GM12878 (cell line): ENCODE results near the gene CRMP1. TPM values are rescaled to one million over a fixed set of nuclear protein-coding genes. Genes with fewer than 3 reads are reported as not detected.

Source experiments
- ATAC-seq: fragments of 200-7000 bp; cut with Tn5 transposase; 3 replicates; pipeline ENCODE4 v1.9.1; 2020; ENCODE audit warnings: mild to moderate bottlenecking, moderate library complexity
- BruUV-seq: library from RNA; stranded (reverse); fragments of 400-500 nt; replicated peaks from 2 replicates; lab custom pipeline; 2021; lab: Mats Ljungman, UMichigan
- CTCF ChIA-PET: fragments of 300-600 bp; sonication (Branson Sonifier 250); formaldehyde crosslinking; extraction: SDS; loops from one replicate; lab custom pipeline; 2021; ENCODE audit warnings: inconsistent platforms; lab: Yijun Ruan, JAX
- POLR2A ChIA-PET: fragments of 350-600 bp; formaldehyde crosslinking; extraction: SDS; loops from one replicate; lab custom pipeline; 2021; ENCODE audit warnings: inconsistent platforms; lab: Charles Lee
- RAD21 ChIA-PET: fragments of 300-600 bp; sonication (Branson Sonifier 250); formaldehyde crosslinking; loops from one replicate; lab custom pipeline; 2023; ENCODE audit warnings: antibody characterized with exemption; ENCODE audit not compliant: unreplicated experiment; lab: Charles Lee
- SMC1A ChIA-PET: fragments of 300-600 bp; sonication (Branson Sonifier 250); formaldehyde crosslinking; loops from one replicate; lab custom pipeline; 2023; ENCODE audit not compliant: unreplicated experiment, uncharacterized antibody; lab: Charles Lee
- DNase-seq: peaks from one replicate; pipeline ENCODE4 v3.0.0-alpha.2; 2011; ENCODE audit warnings: low read depth, low spot score
- FAIRE-seq: peaks from 3 replicates; lab custom pipeline; 2011; peaks lifted over from hg19 to GRCh38; lab: Jason Lieb, UNC
- H2AFZ ChIP-seq: 2 replicates; pipeline ENCODE4 v1.6.0; 2011; ENCODE audit warnings: low read depth, low read length, control low read depth; ENCODE audit not compliant: control insufficient read depth
- H3K27ac ChIP-seq: 2 replicates; pipeline ENCODE4 v1.5.1; 2011; ENCODE audit warnings: control low read depth; ENCODE audit not compliant: control insufficient read depth, insufficient read depth
- H3K27me3 ChIP-seq, 2 experiments: replicated peaks in 1 of 2; 2 replicates each; pipeline versions ENCODE4 v1.6.0 to v1.6.1; 2011; ENCODE audit warnings: low read length in 1 of 2; ENCODE audit not compliant: control insufficient read depth in 2 of 2, insufficient read depth in 2 of 2
- H3K36me3 ChIP-seq, 2 experiments: 2 replicates each; pipeline ENCODE4 v1.5.1; 2011; ENCODE audit warnings: low read length in 1 of 2; ENCODE audit not compliant: control insufficient read depth in 2 of 2, insufficient read depth in 2 of 2
- H3K4me1 ChIP-seq: 2 replicates; pipeline ENCODE4 v1.6.1; 2011; ENCODE audit warnings: mild to moderate bottlenecking, low read length, moderate library complexity, mixed read lengths; ENCODE audit not compliant: control insufficient read depth, insufficient read depth
- H3K4me2 ChIP-seq: 2 replicates; pipeline ENCODE4 v1.6.0; 2011; ENCODE audit warnings: control low read depth; ENCODE audit not compliant: control insufficient read depth, insufficient read depth
- H3K4me3 ChIP-seq: fragments of 200-600 bp; sonication (generic); 2 replicates; pipeline ENCODE4 v1.5.1; 2016
- H3K79me2 ChIP-seq: 2 replicates; pipeline ENCODE4 v1.6.0; 2011; ENCODE audit warnings: low read length; ENCODE audit not compliant: control insufficient read depth, insufficient read depth
- H3K9ac ChIP-seq: 2 replicates; pipeline ENCODE4 v1.8.0; 2011; ENCODE audit warnings: low read length, control low read depth, mixed read lengths; ENCODE audit not compliant: control insufficient read depth, insufficient read depth
- H3K9me3 ChIP-seq: replicated peaks from 3 replicates; pipeline ENCODE4 v1.5.1; 2011; ENCODE audit warnings: mild to moderate bottlenecking, low read length; ENCODE audit not compliant: control insufficient read depth, insufficient read depth
- H4K20me1 ChIP-seq: 2 replicates; pipeline ENCODE4 v1.6.0; 2011; ENCODE audit not compliant: control insufficient read depth, insufficient read depth
- ATF7 ChIP-seq: fragments of 450-650 bp; IDR thresholded peaks from 2 replicates; pipeline ENCODE4 v1.6.1; 2016; ENCODE audit warnings: low read depth, mild to moderate bottlenecking
- BACH1 ChIP-seq: fragments of 450-650 bp; IDR thresholded peaks from 2 replicates; pipeline ENCODE4 v1.6.1; 2017; ENCODE audit warnings: mild to moderate bottlenecking, borderline replicate concordance
- BHLHE40 ChIP-seq, 2 experiments: fragments of 450-650 bp in 1 of 2; IDR thresholded peaks; 2 replicates each; pipeline ENCODE4 v1.6.1; 2011 to 2017; ENCODE audit warnings: low read depth in 2 of 2, borderline replicate concordance in 1 of 2, improper control_type of control experiment in 1 of 2, low read length in 1 of 2, mild to moderate bottlenecking in 1 of 2
- CHD4 ChIP-seq: fragments of 200-600 bp; sonication (generic); IDR thresholded peaks from 2 replicates; pipeline ENCODE4 v1.6.1; 2016; ENCODE audit warnings: mild to moderate bottlenecking
- HDAC2 ChIP-seq: fragments of 200-600 bp; sonication (generic); IDR thresholded peaks from 2 replicates; pipeline ENCODE4 v1.6.1; 2017
- NFXL1 ChIP-seq: fragments of 450-650 bp; IDR thresholded peaks from 2 replicates; pipeline ENCODE4 v1.6.1; 2017; ENCODE audit warnings: antibody characterized with exemption, mild to moderate bottlenecking, borderline replicate concordance
- NFYA ChIP-seq: IDR thresholded peaks from 2 replicates; pipeline ENCODE4 v1.6.1; 2011; ENCODE audit warnings: low read depth, mild to moderate bottlenecking, low read length, improper control_type of control experiment, borderline replicate concordance
- RELA ChIP-seq: fragments of 450-650 bp; IDR thresholded peaks from 2 replicates; pipeline ENCODE4 v1.8.0; 2014; ENCODE audit warnings: borderline replicate concordance; ENCODE audit not compliant: partially characterized antibody
- TAF1 ChIP-seq: IDR thresholded peaks from 2 replicates; pipeline ENCODE4 v1.6.1; 2011; ENCODE audit warnings: mild to moderate bottlenecking, low read depth, low read length, borderline replicate concordance
- YBX1 ChIP-seq: fragments of 450-650 bp; IDR thresholded peaks from 2 replicates; pipeline ENCODE4 v1.6.1; 2016; ENCODE audit warnings: antibody characterized with exemption
- YY1 ChIP-seq: IDR thresholded peaks from 2 replicates; pipeline ENCODE4 v1.6.1; 2011; ENCODE audit warnings: low read depth, mild to moderate bottlenecking, low read length
- ZNF622 ChIP-seq: fragments of 450-650 bp; IDR thresholded peaks from 2 replicates; pipeline ENCODE4 v1.6.1; 2017; ENCODE audit warnings: mild to moderate bottlenecking, inconsistent platforms
- WGBS: methylation state at CpG from one replicate; pipeline ENCODE4 v1.1.6; 2016; ENCODE audit warnings: low lambda C conversion rate; ENCODE audit not compliant: insufficient replicate concordance, insufficient coverage; ENCODE audit errors: missing lambda C conversion rate; 5-methylcytosine and 5-hydroxymethylcytosine counted together
- in situ Hi-C: fragments of 300-500 bp; cut with MboI; formaldehyde crosslinking; loops from 9 replicates; pipeline ENCODE4 v1.14.3; 2018; ENCODE audit warnings: mixed read lengths
- intact Hi-C: fragments of 100-400 bp; cut with micrococcal nuclease; formaldehyde crosslinking; loops from one replicate; pipeline ENCODE4 v1.14.2; 2022; ENCODE audit not compliant: unreplicated experiment
- polyA plus RNA-seq, 11 experiments: library from polyadenylated mRNA; depleted of rRNA in 4 of 11; unstranded in 6 of 11; stranded (reverse) in 5 of 11; fragments of >200 nt; fragmentation: Nextera tagmentation in 4 of 11; fragmentation: Illumina TruSeq in 1 of 11; extraction: Ambion mirVana in 4 of 11; extraction: Trizol in 1 of 11; gene quantifications; 1 replicate in 1 of 11; 2 replicates in 10 of 11; pipeline versions ENCODE4 v1.2.1 to v1.2.3, GENCODE V29; 2011 to 2016; ENCODE audit warnings: inconsistent platforms in 2 of 11, missing spikeins in 2 of 11, low read depth in 1 of 11
- total RNA-seq, 4 experiments: library from RNA; depleted of rRNA in 3 of 4; stranded (reverse); fragments of >200 nt in 3 of 4; fragmentation: Illumina TruSeq in 1 of 4; extraction: Trizol in 1 of 4; gene quantifications; 2 replicates each; pipeline versions ENCODE4 v1.2.1 to v1.2.3, GENCODE V29; 2013 to 2021
- TF ChIP-seq, protein P1 (sequence below): fragments of 450-650 bp; IDR thresholded peaks from 2 replicates; pipeline ENCODE4 v1.6.1; 2016; ENCODE audit warnings: mild to moderate bottlenecking

CRMP1 gene
- total and polyA plus RNA-seq, 10 of the 15 experiments (the other 5 are each of a cell fraction or from before 2014, with no cell fraction given) = 0.03 to 1.4 (median 0.12) TPM; not detected in 2

GRCh38 chr4:5842456-5842855 is 50.4 kb downstream of the CRMP1 start:
- DNase-seq (no peak), ATAC-seq (no peak), FAIRE-seq (no peak)
- ChIA-PET SMC1A (no interaction called here), CTCF (no interaction called here), RAD21 (no interaction called here), POLR2A (no interaction called here)
- no peaks in the 10 kb centered on the region for H3K36me3 ChIP-seq
- no TSS peak for BruUV-seq
- no peaks in the 10 kb centered on the region for H3K4me1 ChIP-seq
- 4% methylated on average over 4 of the region's 4 CpGs for WGBS
- no peak overlapping the region for H3K4me2 ChIP-seq
- H3K27me3 ChIP-seq = no peaks in the 10 kb centered on the region; a peak in 2 of 4 replicates
- H3K27ac ChIP-seq = no peak overlapping the region
- H3K79me2 ChIP-seq = no peaks in the 10 kb centered on the region
- H3K9me3 ChIP-seq = no peaks in the 10 kb centered on the region
- TF ChIP-seq, protein P1, sequence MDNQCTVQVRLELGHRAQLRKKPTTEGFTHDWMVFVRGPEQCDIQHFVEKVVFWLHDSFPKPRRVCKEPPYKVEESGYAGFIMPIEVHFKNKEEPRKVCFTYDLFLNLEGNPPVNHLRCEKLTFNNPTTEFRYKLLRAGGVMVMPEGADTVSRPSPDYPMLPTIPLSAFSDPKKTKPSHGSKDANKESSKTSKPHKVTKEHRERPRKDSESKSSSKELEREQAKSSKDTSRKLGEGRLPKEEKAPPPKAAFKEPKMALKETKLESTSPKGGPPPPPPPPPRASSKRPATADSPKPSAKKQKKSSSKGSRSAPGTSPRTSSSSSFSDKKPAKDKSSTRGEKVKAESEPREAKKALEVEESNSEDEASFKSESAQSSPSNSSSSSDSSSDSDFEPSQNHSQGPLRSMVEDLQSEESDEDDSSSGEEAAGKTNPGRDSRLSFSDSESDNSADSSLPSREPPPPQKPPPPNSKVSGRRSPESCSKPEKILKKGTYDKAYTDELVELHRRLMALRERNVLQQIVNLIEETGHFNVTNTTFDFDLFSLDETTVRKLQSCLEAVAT = no peak
- TF ChIP-seq YBX1 = no peak
- no peak for TF ChIP-seq ZNF622
- TF ChIP-seq BHLHE40 (IDR thresholded peaks at IDR 0.05; ENCODE audit: borderline replicate concordance in 1 of 2, low read depth in 2 of 2, low read length in 1 of 2) = no peak
- no peak for TF ChIP-seq HDAC2
- no peak for TF ChIP-seq TAF1
- TF ChIP-seq YY1 = no peak
- TF ChIP-seq BACH1 = no peak
- TF ChIP-seq NFXL1 = no peak
- no peak for TF ChIP-seq ATF7
- no peak for TF ChIP-seq CHD4
- no peak for TF ChIP-seq RELA
- TF ChIP-seq NFYA = no peak
- no peak overlapping the region for H3K4me3 ChIP-seq
- no peak overlapping the region for H3K9ac ChIP-seq
- no peaks in the 10 kb centered on the region for H4K20me1 ChIP-seq
- no peak overlapping the region for H2AFZ ChIP-seq
- in situ Hi-C loops (no loop called here), intact Hi-C loops (no loop called here)
